GM18519 (cell line): ENCODE data around the gene RNF222.
"Not testable (repeated sequence)": the region's sequence is repeated elsewhere in the genome, so short reads cannot be mapped to it uniquely, and the experiment has no call there.

ENCODE experiments used
- ATAC-seq: cut with Tn5 transposase; IDR thresholded peaks from one replicate; pipeline ENCODE4 v1.9.1; 2021; ENCODE audit warnings: mild to moderate bottlenecking, moderate library complexity; ENCODE audit not compliant: unreplicated experiment, low FRiP score

RNF222 gene

DNA sequence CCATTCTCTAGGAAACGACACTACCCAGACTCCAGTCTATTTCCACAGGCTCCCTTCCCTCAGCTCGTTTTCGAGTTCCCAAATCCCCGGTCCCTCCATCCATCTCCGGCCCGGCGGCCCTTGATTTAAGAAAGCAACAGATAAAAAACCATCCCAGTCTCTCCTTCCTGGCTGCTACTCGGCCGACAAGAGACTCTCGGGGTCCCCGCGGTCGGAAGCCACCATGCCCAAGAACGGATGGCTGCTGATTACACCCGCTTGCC lies 14.8 kb downstream of the RNF222 start:
- ATAC-seq = no peak

- ATAC-seq = no peak
Measured at GRCh38 chr17:8382052-8382879, 15.4 kb downstream of the RNF222 start.

- ATAC-seq = no peak
Measured at GRCh38 chr17:8380049-8380448, 17.6 kb downstream of the RNF222 start.

GRCh38 chr17:8378117-8378516 lies 19.5 kb downstream of the RNF222 start:
- ATAC-seq = not testable (repeated sequence)

DNA sequence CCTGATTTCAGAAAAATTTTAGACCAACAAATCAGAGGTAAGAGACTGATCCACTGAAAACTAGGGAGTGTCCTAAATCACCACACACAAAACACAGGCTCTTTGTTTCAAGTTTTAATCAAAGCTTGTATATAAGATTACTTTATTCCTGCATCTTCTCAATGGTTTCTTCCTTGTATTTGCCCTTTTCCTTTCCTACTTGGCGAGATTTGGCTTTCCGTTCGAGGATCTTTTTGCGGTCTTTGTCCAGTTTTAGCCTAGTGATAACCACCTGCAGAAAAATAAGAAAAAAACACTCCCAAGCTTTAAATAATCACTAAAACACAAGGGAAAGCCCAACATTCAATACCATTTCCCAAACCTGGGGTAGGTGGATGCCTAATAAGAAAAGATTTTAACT lies 20.2 kb downstream of the RNF222 start:
- no peak for ATAC-seq

DNA sequence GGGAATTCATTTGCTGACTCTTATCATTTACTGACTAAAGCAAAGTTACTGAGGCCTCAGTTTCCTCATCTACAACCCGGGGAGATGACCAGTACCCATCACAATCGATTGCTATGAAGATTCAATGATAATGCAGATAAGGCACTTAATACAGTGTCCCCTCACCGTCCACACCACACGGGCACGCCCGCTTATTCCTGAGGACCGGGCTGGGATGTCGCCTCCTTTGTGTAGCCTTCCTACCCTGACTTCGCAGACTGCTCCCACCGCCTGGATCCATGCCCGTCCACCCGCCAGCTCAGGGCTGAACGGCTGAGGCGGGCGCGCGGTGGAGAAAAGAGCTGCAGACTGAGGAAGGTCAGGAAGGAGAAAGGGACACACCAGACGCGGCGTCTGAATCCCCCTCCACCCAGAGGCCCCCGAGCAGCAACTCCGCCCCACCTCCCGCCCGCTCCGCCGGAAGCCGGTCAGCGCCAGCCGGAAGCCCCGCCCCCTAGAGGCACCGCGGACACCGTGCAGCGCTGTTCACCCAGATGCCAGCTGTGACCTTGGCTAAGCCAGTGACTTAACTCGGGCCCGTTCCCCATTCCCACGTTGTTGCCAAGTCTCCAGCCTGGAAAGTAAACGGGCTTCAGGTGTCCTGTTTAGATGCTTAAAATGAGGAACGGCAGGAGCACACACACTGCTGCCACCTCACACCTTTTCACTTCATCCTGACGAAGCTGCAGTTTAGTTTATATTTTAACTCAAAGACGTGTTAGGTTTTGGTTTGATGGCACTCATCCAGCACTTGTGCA lies 21.2 kb downstream of the RNF222 start, which contains the start of gene KRABD2:
KRABD2 (minus strand) TSS at position 434 of the 797 bp plus-strand sequence.
- ATAC-seq = no peak

DNA sequence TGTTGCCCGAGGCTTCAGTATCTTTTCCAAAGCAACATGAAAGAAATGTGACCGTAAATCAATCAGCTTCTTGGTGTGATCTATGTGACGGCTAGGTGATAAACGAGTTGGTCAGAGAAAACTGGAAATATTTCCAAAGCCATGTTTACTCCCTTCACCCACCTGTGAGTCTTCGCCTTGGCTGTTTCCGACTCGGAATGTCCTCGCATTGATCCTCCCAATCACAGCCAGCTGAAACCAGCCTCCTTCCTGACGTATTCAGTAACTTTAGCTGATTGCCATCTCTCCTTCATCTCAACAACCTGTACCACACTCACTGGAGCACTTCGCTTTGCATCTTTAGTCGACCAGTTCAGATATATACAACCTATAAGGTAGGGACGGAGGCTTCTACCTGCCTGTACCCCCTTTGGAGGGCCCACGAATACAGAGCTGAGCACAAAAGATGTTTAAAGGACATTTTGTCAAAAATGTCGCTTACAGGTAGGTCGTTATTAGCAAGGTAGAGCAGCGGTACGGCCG lies 21.8 kb downstream of the RNF222 start:
- ATAC-seq = no peak

DNA sequence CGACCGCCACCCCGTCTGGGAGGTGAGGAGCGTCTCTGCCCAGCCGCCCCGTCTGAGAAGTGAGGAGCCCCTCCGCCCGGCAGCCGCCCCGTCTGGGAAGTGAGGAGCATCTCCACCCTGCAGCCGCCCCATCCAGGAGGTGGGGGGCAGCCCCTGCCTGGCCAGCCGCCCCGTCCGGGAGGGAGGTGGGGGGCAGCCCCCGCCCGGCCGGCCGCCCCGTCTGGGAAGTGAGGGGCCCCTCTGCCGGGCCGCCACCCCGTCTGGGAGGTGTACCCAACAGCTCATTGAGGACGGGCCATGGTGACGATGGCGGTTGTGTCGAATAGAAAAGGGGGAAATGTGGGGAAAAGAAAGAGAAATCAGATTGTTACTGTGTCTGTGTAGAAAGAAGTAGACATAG lies 23.8 kb downstream of the RNF222 start:
- ATAC-seq = not testable (repeated sequence)

GRCh38 chr17:8372422-8372821 lies 25.2 kb downstream of the RNF222 start:
- ATAC-seq = no peak

DNA sequence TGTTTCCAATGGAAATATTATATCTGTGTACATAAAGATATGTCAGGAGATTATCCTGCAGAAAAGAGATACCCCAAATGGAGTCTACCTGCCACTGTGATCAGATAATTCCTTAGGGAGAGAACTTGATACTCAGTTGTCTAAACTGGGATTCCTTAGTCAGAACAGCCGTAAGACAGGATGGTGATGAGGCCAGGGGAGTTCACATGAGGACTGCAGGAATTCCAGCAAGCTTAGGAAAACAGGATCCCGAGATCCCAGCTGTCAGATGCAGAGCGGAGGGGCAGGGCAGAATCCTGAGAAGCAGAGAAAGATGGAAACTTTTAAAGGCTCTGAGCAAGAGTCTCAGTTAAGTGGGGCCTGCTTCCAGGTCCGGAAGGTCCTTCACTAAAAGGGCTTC lies 25.8 kb downstream of the RNF222 start:
- no peak for ATAC-seq

DNA sequence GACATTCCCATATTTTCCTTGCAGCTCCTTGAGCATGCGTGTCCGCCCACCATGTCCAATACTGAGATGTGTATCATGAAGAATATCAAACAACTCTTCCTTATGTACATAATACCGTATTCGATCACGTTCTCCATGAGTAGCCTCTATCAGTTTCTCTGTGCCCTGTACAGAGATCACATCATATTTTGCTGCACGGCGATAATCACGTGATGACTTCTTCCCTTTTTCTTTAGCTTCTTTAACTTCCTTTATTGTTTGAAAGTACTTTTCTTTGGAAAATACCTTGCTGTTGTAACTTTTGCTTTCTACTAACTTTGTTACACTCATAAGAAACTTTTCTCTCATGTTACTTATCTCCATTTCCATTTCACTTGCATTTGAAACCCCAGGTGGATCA lies 27.7 kb downstream of the RNF222 start:
- no peak for ATAC-seq

GRCh38 chr17:8368193-8368592 lies 29.4 kb downstream of the RNF222 start:
- no peak for ATAC-seq

DNA sequence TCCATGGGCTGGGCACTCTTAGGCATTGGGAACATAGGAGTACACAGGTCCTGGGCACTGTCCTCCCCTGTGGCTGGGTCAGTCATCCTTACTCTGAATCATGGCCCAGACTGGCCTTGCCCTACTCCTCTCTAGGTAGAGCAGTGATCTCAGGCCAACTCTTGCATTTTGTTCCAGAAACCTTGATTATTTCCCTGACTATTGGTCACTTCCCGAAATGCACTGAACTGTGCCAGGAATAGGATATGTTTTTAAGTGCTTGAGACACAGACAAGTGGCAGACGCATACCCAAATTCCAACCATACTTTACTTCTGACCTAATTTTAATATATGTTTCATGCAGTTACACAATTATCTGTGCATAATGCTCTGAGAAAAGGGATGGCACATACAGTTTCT lies 31.4 kb downstream of the RNF222 start:
- ATAC-seq = no peak

- ATAC-seq = no peak
Measured at GRCh38 chr17:8365143-8365542, 32.5 kb downstream of the RNF222 start.

DNA sequence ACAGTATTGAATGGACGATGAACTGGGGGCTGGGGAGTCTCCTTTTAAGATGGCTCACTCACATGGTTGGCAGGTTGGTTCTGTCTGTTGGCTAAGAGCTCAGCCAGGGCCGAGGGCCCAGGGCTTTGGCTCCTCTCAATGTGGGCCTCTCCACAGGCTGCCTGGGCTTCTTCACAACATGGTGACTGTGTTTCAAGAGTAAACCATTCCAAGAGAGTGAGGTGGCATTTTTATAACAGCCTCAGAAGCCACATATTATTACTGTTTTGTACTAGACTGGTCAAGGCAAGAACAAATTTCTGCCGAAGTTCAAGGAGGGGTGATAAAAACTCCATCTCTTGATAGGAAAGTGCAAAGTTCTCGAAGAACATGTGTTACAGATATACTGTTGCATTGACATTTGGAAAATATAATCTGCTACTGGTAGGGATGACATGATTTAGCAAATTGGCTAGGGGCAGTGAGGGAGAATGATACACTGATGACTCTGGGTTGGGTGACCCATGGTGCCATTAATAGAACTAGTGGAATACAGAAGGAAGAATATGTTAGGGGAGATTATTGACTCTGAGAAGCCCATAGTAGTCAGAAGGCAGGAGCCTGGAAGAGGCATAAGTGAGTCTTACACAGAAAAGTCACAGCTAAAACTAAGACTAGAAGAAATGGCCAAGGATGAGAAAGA lies 34.8 kb downstream of the RNF222 start:
- no peak for ATAC-seq

- ATAC-seq = no peak
Measured at GRCh38 chr17:8360751-8361150, 36.9 kb downstream of the RNF222 start.

DNA sequence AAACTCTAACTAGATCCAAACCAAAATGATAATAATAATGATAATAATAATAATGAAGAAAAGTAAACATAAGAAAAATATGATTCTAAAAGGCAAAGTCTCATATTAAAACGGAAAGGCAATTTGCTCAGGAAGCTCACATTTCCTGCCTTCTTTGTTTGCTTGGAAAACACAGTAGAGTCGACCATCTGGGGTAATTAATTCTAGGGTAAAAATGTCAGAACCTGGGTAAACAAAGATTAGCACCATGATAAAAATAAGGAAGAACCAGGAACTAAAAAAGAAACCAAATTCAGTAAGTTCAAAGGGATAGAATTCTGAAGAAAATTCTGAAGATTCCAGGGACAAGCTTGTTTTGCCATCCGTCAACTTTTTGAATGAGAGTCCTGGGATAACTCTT lies 37.4 kb downstream of the RNF222 start:
- no peak for ATAC-seq

DNA sequence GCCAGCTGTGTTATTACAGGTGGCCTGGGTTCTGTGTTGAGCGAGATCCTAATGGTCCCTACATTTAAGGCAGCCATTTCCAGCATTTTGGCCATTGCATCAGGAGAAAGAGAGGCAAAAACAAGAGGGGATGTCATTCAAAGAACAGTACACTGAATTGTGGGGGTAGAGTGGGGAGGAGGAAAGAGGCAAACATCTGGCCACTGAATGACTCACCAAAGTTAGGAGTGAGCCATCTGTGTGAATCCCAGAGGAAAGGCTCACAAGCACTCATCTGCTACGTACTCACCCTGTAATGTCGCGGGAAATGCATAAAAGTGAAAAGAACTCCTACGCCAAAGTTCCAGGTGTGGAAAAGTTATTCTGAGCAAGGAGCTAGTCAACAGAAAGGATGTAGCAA lies 37.9 kb downstream of the RNF222 start:
- no peak for ATAC-seq

DNA sequence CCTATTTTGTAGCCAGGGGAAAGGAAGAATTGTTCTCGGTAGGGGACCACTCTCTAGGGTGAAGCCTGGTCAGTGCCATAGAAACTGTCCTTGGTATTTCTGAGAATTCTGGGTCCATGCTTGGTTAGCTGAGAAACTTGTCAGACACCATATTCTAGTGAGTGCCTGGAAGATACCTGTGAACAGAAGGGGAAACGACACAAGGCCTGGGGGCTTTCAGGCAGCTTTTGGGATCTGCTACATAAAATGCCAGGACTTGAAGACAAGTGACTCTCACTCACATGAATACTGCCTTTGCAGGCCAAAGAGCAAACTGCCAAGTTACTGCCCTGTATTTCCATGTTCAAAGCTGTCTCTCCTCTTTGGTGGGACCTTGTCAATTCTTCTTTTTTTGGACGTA lies 39.7 kb downstream of the RNF222 start:
- no peak for ATAC-seq

DNA sequence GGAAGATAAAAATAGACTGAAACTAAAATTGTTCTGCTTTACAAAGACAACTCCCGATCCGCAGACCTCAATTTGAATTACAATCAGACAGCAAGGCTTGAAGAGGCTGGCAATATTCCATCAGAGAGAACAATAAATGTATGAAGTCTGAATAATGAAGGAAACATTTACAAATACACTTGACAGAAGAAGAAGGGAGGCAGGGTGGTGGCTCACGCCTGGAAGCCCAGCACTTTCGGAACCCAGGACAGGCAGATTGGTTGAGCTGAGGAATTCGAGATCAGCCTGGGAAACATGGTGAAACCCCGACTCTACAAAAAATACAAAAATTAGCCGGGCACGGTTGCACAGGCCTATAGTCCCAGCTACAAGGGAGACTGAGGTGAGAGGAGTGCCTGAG lies 43.4 kb downstream of the RNF222 start:
- no peak for ATAC-seq

DNA sequence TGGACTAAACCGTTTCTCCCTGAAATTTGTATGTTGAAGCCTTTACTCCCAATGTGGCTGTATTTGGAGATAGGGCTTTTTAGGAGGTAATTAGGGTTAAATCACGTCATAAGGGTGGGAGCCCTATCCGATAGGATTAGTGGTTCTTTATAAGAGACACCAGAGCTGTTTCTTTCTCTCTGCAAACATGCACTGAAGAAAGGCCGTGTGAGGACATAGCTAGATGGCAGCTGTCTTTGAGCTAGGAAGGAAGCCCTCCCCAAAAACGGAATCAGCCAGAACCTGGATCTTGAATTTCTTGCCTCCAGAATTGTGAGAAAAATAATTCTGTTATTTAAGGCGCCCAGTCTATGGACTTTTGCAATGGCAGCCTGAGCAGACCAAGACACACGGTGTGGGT lies 43.9 kb downstream of the RNF222 start:
- ATAC-seq = no peak
